22Rv1 (cell line): ENCODE data around the gene CFTR.

Source experiments
- H3K27ac ChIP-seq: fragments of 450-650 bp; 2 replicates; pipeline ENCODE4 v1.5.1; 2017
- CTCF ChIP-seq: fragments of 450-650 bp; IDR thresholded peaks from 2 replicates; pipeline ENCODE4 v1.5.1; 2017; ENCODE audit warnings: mild to moderate bottlenecking
- ZFX ChIP-seq: fragments of 450-650 bp; IDR thresholded peaks from 2 replicates; pipeline ENCODE4 v1.6.1; 2017; ENCODE audit warnings: antibody characterized with exemption, borderline replicate concordance

CFTR gene

GRCh38 chr7:117605712-117606111 is 125.9 kb downstream of the CFTR start:
- H3K27ac ChIP-seq = no peak overlapping the region
- TF ChIP-seq CTCF = no peak
- no peak for TF ChIP-seq ZFX

- no peak overlapping the region for H3K27ac ChIP-seq
Observed at GRCh38 chr7:117606132-117606531, 126.3 kb downstream of the CFTR start.

GRCh38 chr7:117610396-117610795 is 130.6 kb downstream of the CFTR start:
- TF ChIP-seq CTCF = no peak
- no peak for TF ChIP-seq ZFX
- H3K27ac ChIP-seq = no peak overlapping the region

More at GRCh38 chr7:117606132-117606531, 126.3 kb downstream of the CFTR start:
- TF ChIP-seq CTCF (no peak), ZFX (no peak)

GRCh38 chr7:117612637-117613036 is 132.8 kb downstream of the CFTR start:
- H3K27ac ChIP-seq = no peak overlapping the region

GRCh38 chr7:117616694-117617093 is 136.9 kb downstream of the CFTR start:
- peak overlapping the region; percentile 59 for H3K27ac ChIP-seq
- TF ChIP-seq CTCF = no peak
- no peak for TF ChIP-seq ZFX

More at GRCh38 chr7:117612637-117613036, 132.8 kb downstream of the CFTR start:
- TF ChIP-seq ZFX (no peak), CTCF (no peak)

- H3K27ac ChIP-seq = no peak overlapping the region
- TF ChIP-seq ZFX (no peak), CTCF (no peak)
Observed at GRCh38 chr7:117619681-117620080, 139.9 kb downstream of the CFTR start.

- H3K27ac ChIP-seq = no peak overlapping the region
- TF ChIP-seq CTCF (no peak), ZFX (no peak)
Observed at GRCh38 chr7:117621075-117621618, 141.3 kb downstream of the CFTR start.
